MM.1S (cell line): ENCODE measurements around the gene CD81.

ENCODE experiments used
- EZH2 ChIP-seq: fragments of 300-600 bp; sonication (generic); optimal IDR thresholded peaks from 2 replicates; pipeline ENCODE3; 2017; ENCODE audit warnings: low read depth, mild to moderate bottlenecking, antibody characterized with exemption, low read length, mixed read lengths
- EZH2phosphoT487 ChIP-seq: fragments of 300-600 bp; sonication (generic); IDR thresholded peaks from 2 replicates; pipeline ENCODE4 v1.6.1; 2018; ENCODE audit warnings: antibody characterized with exemption, low read length
- TF ChIP-seq, protein P1 (sequence below): fragments of 300-600 bp; sonication (generic); IDR thresholded peaks from 2 replicates; pipeline ENCODE4 v1.5.1; 2016; ENCODE audit warnings: antibody characterized with exemption, low read length, mixed read lengths

- TF ChIP-seq, protein P1, sequence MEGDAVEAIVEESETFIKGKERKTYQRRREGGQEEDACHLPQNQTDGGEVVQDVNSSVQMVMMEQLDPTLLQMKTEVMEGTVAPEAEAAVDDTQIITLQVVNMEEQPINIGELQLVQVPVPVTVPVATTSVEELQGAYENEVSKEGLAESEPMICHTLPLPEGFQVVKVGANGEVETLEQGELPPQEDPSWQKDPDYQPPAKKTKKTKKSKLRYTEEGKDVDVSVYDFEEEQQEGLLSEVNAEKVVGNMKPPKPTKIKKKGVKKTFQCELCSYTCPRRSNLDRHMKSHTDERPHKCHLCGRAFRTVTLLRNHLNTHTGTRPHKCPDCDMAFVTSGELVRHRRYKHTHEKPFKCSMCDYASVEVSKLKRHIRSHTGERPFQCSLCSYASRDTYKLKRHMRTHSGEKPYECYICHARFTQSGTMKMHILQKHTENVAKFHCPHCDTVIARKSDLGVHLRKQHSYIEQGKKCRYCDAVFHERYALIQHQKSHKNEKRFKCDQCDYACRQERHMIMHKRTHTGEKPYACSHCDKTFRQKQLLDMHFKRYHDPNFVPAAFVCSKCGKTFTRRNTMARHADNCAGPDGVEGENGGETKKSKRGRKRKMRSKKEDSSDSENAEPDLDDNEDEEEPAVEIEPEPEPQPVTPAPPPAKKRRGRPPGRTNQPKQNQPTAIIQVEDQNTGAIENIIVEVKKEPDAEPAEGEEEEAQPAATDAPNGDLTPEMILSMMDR, result peak; percentile 98
- TF ChIP-seq EZH2, result no peak
- TF ChIP-seq EZH2phosphoT487, result no peak
Observed at GRCh38 chr11:2428322-2428795, 51.2 kb downstream of the CD81 start.
